A204.1 (cell line): ENCODE results near the gene TPGS1.

ENCODE experiments used
- FAIRE-seq: peaks from 2 replicates; lab custom pipeline; 2012; peaks lifted over from hg19 to GRCh38; lab: Jason Lieb, UNC

TPGS1 gene

GRCh38 chr19:496112-496665 is 11.1 kb upstream of the TPGS1 start, which contains the start of gene MADCAM1:
Gene MADCAM1 (plus strand): TSS chr19:496486. CDS start chr19:496500, 14 bp downstream.
- FAIRE-seq, result no peak

GRCh38 chr19:496986-497385 is 10.3 kb upstream of the TPGS1 start:
- no peak for FAIRE-seq

DNA sequence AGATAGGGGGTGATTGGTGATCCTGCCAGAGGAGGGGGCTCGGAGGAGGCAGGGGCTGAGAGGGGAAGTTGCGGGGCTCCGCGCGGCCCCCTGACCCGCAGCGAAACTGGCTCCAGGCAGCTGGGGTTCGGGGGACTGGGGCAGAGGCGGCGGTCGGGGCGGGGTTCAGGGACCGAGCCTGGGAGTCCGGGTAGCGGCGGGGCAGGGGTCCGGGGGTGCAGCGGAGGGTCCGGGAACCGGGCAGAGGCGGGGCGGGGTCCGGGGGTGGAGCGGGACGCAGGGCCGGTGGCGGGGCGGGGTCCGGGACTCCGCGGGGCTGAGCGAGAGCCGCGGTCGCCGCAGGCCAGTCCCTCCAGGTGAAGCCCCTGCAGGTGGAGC is 9.8 kb upstream of the TPGS1 start:
- no peak for FAIRE-seq

- FAIRE-seq, result no peak
These were observed 9.3 kb upstream of the TPGS1 start for GRCh38 chr19:497869-498510.

DNA sequence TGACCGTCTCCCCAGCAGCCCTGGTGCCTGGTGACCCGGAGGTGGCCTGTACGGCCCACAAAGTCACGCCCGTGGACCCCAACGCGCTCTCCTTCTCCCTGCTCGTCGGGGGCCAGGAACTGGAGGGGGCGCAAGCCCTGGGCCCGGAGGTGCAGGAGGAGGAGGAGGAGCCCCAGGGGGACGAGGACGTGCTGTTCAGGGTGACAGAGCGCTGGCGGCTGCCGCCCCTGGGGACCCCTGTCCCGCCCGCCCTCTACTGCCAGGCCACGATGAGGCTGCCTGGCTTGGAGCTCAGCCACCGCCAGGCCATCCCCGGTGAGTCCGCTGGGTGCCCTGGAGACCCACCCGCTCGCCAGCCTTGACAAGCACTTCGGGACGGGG is 8.8 kb upstream of the TPGS1 start:
- no peak for FAIRE-seq

GRCh38 chr19:498977-499623 is 8.2 kb upstream of the TPGS1 start:
- no peak for FAIRE-seq

DNA sequence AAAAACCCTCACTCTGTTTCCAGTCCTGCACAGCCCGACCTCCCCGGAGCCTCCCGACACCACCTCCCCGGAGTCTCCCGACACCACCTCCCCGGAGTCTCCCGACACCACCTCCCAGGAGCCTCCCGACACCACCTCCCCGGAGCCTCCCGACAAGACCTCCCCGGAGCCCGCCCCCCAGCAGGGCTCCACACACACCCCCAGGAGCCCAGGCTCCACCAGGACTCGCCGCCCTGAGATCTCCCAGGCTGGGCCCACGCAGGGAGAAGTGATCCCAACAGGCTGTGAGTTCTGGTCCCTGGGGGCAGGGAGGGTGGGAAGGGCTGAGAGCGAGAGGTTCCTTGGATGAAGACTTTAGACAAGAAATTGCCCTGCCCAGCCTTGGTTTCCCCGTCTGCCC is 5.7 kb upstream of the TPGS1 start:
- no peak for FAIRE-seq

GRCh38 chr19:504616-505015 is 2.7 kb upstream of the TPGS1 start:
- FAIRE-seq, result no peak

GRCh38 chr19:506404-507285 is 652 bp upstream of the TPGS1 start:
- FAIRE-seq, result no peak

DNA sequence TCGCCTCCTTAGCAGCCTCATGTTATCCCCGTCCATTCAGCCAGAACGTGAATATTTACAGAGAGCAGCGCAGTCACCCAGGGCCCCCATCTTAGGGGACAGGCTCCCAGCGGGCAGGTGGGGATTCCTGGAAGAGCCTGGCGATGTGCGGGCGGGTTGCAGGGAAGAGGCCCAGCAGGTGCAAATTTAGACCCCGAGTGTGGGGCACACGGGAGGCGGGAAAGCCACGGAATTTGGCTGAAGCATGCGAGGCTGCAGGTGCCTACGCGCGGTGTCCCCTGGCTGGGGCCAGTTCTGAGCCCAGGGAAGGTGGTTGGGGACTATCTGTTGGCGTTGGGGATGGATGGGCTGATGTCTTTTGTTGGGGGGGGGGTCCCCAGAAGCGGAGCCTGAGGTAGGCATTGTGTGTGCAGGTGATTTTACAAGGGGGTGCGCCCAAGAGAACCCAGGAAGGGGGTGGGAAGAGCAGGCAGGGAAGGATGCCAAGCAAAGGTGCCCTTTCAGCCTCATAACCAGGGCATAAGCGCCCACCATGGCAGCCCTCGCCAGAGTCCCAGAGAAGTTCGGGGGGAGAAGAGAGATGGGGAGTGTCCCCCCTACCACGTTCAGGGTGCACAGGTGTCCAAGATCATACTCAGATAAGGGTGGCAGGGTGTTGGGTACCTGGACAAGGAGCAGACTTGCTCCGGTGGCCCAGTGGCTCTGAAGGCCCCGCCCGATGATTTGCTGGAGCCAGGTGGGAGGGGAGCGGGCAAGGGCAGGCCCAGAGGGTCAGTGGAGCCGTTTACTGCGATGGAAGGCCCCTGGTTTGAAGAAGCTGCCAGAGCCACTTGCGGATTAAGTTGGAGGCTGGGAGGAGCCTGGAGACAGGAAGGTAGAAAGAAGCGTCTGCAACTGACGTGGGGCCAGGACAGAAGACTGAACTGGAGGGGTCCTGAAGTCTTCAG is 1.2 kb downstream of the TPGS1 start:
- no peak for FAIRE-seq

DNA sequence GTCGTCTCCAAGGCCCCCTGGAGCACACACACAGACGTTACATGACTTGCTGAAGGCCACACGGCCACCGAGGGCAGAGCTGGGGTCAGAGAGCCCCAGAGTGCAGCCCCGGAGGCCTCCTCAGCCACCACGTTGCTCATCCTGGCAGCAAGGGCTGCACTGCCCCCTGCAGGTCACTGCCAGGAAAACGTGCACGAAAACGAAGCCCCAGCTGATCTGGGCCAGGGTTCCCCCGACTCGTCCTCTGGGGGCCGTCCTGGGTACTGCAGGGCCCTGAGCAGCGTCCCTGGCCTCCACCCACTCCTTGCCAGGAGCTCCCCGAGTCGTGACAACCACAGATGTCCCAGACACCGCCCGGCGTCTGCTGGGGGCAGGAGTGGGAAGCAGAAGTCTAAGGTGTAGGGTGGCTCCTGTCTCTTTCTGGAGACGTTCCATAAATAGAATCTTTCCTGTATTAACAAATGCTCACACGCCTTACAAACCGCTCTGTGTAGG is 3.4 kb downstream of the TPGS1 start:
- FAIRE-seq, result no peak

DNA sequence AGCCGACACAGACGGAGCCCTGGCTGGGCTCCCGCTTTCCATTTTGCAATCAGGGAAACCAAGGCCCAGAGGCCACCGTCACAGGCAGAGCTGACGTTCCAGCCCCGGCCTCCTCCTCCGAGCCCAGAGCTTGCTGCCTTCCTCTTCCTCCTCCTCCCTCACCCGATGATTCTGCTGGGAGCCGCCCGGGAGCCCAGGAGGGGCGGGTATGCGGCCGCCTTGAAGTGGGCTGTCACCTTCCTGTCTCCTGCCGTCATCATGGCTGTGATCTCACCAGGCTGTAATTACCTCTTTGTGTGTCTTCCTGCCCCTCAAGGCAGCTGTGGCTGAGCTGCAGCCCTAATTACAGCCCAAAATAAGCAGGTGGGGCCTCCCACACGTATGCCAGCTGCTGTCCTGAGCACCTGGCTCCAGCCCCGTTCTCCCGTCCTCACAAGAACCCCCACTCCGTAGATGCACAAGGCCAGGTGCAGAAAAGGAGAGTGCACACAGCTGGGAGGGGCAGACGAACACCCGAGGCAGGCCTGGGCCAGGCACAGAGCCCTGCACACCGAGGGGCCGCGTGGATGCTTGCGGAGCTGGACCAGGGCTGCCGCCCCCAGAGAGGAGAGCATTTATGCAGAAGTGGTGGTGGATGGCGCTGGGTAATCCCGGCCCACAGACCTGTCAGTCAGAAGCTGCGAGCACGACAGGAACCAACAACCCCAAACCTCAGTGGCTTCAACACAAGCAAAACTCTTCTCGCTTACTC is 4.0 kb downstream of the TPGS1 start:
- FAIRE-seq, result no peak

DNA sequence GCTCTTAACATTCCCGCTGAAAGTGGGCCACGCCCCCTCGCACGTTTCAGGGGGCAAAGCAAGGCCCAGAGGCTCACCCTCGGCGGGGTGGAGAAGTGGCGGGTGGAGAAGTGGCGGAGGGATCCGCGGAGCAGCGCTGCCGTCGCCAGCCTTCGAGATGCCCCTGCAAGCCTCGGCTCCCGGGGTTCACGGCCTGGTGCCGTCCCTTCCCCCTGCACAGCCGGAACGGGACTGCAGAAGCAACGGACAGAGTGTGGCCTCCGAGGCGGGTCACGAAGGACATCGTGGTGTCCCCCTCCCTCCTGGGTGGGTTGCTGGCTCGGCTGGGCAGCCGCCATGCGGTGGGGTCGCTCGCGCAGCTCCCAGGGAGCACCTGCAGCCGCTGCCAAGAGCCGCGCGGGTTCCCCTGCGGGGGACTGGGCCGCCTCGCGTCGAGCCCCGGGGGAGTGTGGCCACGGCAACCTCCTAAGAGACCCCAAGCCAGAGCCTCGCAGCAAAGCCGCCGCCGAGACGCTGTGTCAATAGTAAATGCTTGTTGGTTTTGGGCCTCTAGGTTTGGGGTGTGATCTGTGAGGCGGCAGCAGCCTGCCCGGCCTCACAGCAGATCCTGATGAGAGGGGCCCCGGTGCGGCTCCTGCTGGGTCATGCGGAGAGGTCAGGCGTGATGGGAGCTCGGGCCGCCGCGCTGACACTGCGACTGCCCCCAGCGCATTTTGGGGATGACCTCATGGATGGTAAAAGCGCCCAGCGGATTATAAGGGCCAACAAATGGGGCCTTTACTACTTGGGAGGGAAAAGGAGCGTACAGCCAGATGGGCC is 5.5 kb downstream of the TPGS1 start:
- no peak for FAIRE-seq

GRCh38 chr19:513368-514165 is 6.3 kb downstream of the TPGS1 start:
- no peak for FAIRE-seq

DNA sequence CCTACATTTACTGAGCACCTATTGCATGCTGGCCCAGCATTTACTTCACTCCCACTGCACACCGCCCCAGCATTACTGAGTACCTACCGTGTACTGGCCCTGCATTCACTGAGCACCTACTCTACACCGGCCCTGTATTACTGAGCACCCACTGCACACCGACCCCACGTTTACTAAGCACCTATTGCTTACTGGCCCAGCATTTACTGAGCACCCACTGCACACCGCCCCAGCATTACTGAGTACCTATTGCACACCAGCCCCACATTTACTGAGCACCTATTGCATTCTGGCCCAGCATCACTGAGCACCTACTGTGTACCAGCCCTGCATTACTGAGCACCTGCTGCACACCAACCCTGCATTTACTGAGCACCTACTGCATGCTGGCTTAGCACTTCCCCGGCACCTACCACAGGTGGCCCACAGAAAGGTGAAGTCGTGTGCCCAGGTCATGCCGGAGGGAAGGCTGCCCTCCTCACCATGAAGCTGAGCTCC is 6.9 kb downstream of the TPGS1 start:
- FAIRE-seq, result no peak

DNA sequence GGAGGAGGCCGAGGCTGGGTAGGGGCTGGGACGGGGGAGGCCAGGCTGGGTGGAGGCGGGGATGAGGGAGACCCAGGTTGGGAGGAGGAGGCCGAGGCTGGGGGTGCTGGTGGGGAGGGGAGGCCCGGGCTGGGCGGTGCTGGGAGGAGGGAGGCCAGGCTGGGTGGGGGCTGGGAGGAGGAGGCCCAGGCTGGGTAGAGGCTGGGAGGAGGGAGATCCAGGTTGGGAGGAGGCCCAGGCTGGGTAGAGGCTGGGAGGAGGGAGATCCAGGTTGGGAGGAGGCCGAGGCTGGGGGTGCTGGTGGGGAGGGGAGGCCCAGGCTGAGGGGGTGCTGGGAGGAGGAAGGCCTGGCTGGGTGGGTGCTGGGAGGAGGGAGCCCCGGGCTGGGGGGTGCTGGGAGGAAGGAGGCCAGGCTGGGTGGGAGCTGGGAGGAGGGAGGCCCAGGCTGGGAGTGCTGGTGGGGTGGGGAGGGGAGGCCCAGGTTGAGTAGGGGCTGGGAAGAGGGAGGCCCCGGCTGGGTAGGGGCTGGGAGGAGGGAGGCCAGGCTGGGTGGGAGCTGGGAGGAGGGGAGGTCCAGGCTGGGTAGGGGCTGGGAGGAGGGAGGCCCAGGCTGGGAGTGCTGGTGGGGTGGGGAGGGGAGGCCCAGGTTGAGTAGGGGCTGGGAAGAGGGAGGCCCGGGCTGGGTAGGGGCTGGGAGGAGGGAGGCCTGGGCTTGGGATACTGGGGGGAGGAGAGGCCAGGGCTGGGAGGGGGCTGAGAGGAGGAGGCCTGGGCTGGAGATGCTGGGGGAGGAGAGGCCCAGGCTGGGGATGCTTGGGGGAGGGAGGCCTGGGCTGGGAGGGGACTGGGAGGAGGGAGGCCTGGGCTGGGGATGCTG is 10.7 kb downstream of the TPGS1 start:
- FAIRE-seq, result no peak

- FAIRE-seq, result no peak
These were observed 11.4 kb downstream of the TPGS1 start for GRCh38 chr19:518598-519231.
